Transverse colon (tissue), 3 donors: Measurements from ENCODE around the gene PTGER3.

Experiments used
- CTCF ChIP-seq, 5 experiments: fragments of 200-600 bp in 3 of 5; fragments of 450-650 bp in 2 of 5; sonication (generic) in 3 of 5; IDR thresholded peaks; 1 replicate in 2 of 5; 2 replicates in 3 of 5; pipeline ENCODE4 v1.5.1; 2016 to 2017; ENCODE audit warnings: antibody characterized with exemption in 5 of 5, inconsistent platforms in 3 of 5, mild to moderate bottlenecking in 2 of 5, moderate library complexity in 1 of 5
- POLR2A ChIP-seq: fragments of 450-650 bp; IDR thresholded peaks from one replicate; pipeline ENCODE4 v1.6.1; 2016; ENCODE audit warnings: antibody characterized with exemption, mild to moderate bottlenecking, moderate library complexity

DNA sequence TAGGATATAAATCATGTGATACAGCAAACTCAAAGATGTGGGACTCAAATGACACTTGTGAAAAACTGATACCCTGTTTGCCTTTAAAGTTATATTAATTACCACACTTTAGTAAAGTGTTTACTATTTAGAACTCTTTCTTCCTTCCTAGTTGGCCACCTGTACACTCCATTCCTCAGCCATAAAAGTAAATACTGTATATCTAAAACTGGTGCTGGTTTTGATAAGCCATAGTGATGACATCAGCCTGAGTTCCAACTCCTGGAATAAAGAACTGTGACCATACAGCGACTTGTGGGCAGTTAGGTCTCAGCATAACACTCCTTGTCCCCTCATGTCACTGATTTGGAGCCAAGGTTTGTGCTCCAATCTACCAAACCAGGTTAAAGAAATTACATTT, 2.8 kb downstream of the PTGER3 start:
- TF ChIP-seq CTCF (IDR thresholded peaks at IDR 0.05) (no peak), POLR2A (no peak)
